Loucy (cell line): ENCODE data around the gene TSHZ2.

ENCODE experiments used
- EZH2phosphoT487 ChIP-seq: fragments of 200-600 bp; IDR thresholded peaks from 2 replicates; pipeline ENCODE4 v1.6.1; 2018; ENCODE audit warnings: antibody characterized with exemption, mild to moderate bottlenecking, moderate library complexity, borderline replicate concordance
- TF ChIP-seq, protein P1 (sequence below): fragments of 200-600 bp; sonication (generic); conservative IDR thresholded peaks from 2 replicates; pipeline ENCODE4 v1.5.1; 2014; ENCODE audit warnings: mild to moderate bottlenecking, antibody characterized with exemption, low read length

DNA sequence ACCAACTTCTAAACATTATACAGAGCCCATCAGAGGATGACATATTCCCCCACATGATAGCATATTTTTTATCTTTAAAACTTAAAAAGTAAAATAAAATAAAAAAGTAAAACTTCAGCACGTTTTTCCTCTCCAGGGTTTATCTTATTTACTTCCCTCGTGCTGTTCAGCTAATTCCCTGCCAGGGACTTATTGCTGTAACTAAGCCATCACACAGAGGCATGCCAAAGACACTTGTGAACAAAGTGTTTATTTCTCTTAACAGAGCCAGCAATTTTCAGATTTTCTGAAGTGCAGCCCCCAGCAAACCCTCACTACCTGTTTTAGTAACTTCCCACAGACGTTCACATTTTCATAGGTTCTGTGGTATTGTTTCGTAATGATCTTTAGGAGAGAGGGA, 327.7 kb downstream of the TSHZ2 start:
- TF ChIP-seq, protein P1, sequence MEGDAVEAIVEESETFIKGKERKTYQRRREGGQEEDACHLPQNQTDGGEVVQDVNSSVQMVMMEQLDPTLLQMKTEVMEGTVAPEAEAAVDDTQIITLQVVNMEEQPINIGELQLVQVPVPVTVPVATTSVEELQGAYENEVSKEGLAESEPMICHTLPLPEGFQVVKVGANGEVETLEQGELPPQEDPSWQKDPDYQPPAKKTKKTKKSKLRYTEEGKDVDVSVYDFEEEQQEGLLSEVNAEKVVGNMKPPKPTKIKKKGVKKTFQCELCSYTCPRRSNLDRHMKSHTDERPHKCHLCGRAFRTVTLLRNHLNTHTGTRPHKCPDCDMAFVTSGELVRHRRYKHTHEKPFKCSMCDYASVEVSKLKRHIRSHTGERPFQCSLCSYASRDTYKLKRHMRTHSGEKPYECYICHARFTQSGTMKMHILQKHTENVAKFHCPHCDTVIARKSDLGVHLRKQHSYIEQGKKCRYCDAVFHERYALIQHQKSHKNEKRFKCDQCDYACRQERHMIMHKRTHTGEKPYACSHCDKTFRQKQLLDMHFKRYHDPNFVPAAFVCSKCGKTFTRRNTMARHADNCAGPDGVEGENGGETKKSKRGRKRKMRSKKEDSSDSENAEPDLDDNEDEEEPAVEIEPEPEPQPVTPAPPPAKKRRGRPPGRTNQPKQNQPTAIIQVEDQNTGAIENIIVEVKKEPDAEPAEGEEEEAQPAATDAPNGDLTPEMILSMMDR, result no peak
- TF ChIP-seq EZH2phosphoT487, result no peak
